CD8-positive, alpha-beta memory T cell (primary cell): ENCODE measurements around the gene SLC39A12. TPM values are rescaled to one million over a fixed set of nuclear protein-coding genes. Genes with fewer than 3 reads are reported as not detected.

ENCODE experiments used
- CTCF ChIA-PET: fragments of 350-600 bp; sonication (Branson Sonifier 250); formaldehyde crosslinking; loops from one replicate; lab custom pipeline; 2021; ENCODE audit warnings: antibody characterized with exemption; lab: Charles Lee
- POLR2A ChIA-PET: fragments of 350-600 bp; sonication (Branson Sonifier 250); formaldehyde crosslinking; loops from one replicate; lab custom pipeline; 2021; ENCODE audit warnings: antibody characterized with exemption; lab: Charles Lee
- DNase-seq, 5 donors: peaks; one replicate each; pipeline versions ENCODE4 v3.0.0 to v3.0.0-alpha.2; 2020 to 2022; ENCODE audit warnings: mixed read lengths in 1 of 5
- H3K27ac ChIP-seq: one replicate; pipeline ENCODE4 v1.7.0; 2013; ENCODE audit warnings: low read depth, mild to moderate bottlenecking, low read length, moderate library complexity
- H3K27me3 ChIP-seq: 2 replicates; pipeline ENCODE4 v1.7.0; 2013; ENCODE audit warnings: low read length, mild to moderate bottlenecking; ENCODE audit not compliant: insufficient read depth, poor library complexity, severe bottlenecking
- H3K36me3 ChIP-seq: 2 replicates; pipeline ENCODE4 v1.7.0; 2013; ENCODE audit warnings: mild to moderate bottlenecking, low read length, moderate library complexity; ENCODE audit not compliant: insufficient read depth
- H3K4me1 ChIP-seq: 2 replicates; pipeline ENCODE4 v1.7.0; 2013; ENCODE audit warnings: mild to moderate bottlenecking, low read length, moderate library complexity; ENCODE audit not compliant: insufficient read depth
- H3K4me3 ChIP-seq: 2 replicates; pipeline ENCODE4 v1.7.0; 2013; ENCODE audit warnings: mild to moderate bottlenecking, low read length
- H3K9me3 ChIP-seq: 2 replicates; pipeline ENCODE4 v1.7.0; 2013; ENCODE audit warnings: mild to moderate bottlenecking, low read length
- H3K27ac Mint-ChIP-seq, 8 donors: one replicate each; pipeline ENCODE4 v1.8.0; 2020 to 2021; ENCODE audit warnings: mixed read lengths in 8 of 8, mild to moderate bottlenecking in 6 of 8, inconsistent platforms in 3 of 8, moderate library complexity in 3 of 8
- H3K27me3 Mint-ChIP-seq, 2 donors: one replicate each; pipeline ENCODE4 v1.8.0; 2020 to 2021; ENCODE audit warnings: mixed read lengths in 2 of 2, mild to moderate bottlenecking in 1 of 2, moderate library complexity in 1 of 2
- H3K36me3 Mint-ChIP-seq, 3 donors: one replicate each; pipeline ENCODE4 v1.8.0; 2020 to 2021; ENCODE audit warnings: mixed read lengths in 3 of 3, inconsistent platforms in 1 of 3, mild to moderate bottlenecking in 1 of 3
- H3K4me1 Mint-ChIP-seq, 3 donors: one replicate each; pipeline ENCODE4 v1.8.0; 2020 to 2021; ENCODE audit warnings: mixed read lengths in 3 of 3, inconsistent platforms in 1 of 3, mild to moderate bottlenecking in 1 of 3
- H3K4me3 Mint-ChIP-seq, 7 donors: one replicate each; pipeline ENCODE4 v1.8.0; 2020 to 2021; ENCODE audit warnings: mixed read lengths in 7 of 7, mild to moderate bottlenecking in 6 of 7, moderate library complexity in 4 of 7, inconsistent platforms in 2 of 7
- H3K9me3 Mint-ChIP-seq, 5 donors: one replicate each; pipeline ENCODE4 v1.8.0; 2020 to 2022; ENCODE audit warnings: mixed read lengths in 5 of 5, mild to moderate bottlenecking in 3 of 5, moderate library complexity in 2 of 5, inconsistent platforms in 1 of 5
- polyA plus RNA-seq: library from polyadenylated mRNA; unstranded; fragments of 300-500 nt; fragmentation: Illumina TruSeq; gene quantifications from one replicate; pipeline ENCODE4 v1.2.3, GENCODE V29; 2021
- total RNA-seq, 2 experiments: library from RNA; stranded (reverse); gene quantifications; one replicate each; pipeline ENCODE4 v1.2.3, GENCODE V29; 2021

Gene SLC39A12
- total and polyA plus RNA-seq, 3 experiments from 2014 or later: not detected

DNA sequence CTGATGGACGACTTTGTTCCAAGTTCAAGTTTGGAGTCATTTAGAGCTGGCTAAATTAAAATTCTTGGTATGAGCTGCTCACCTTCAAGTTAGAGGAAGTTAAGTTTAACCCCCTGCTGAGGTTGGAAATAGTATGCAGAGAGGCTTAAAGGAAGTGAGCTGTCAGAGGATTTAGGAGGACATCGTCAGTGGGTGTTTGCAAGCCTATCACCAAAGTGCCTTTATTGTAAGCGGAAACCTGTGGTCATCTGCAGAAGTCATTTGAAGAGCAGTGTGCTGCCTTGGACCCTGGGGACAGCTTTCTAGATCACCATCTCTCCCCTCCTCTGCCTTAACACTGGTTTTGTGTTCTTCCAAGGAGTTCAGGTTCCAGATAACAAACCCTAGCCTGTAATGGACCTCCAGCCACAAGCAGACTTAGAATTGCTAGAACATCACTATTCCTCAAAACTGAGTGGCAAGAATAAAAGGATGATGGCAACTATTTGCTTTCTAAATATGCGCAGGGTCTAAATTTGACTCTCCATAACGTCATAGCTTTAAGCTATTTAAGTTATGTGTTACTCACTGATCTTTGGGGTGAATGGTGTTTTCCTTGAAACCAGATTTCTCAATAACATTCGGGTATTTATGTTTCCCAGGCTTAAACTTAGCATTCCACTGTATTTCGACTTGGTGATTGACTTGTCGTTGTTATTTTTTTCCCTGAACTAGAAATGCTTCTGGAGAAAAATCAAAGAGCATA is 93.4 kb downstream of the SLC39A12 start:
- no peaks in the 10 kb centered on the region for H3K9me3 ChIP-seq
- no peaks in the 10 kb centered on the region for H3K36me3 Mint-ChIP-seq
- H3K4me3 ChIP-seq: no peak overlapping the region
- H3K9me3 Mint-ChIP-seq: peaks cover 0 to 6% (median 0%) of the 10 kb centered on the region in 5 donors
- no peaks in the 10 kb centered on the region for H3K4me1 Mint-ChIP-seq
- no peak overlapping the region for H3K27ac ChIP-seq
- ChIA-PET CTCF (no interaction called here), POLR2A (no interaction called here)
- no peaks in the 10 kb centered on the region for H3K36me3 ChIP-seq
- H3K27me3 Mint-ChIP-seq: peaks cover 0 to 6% of the 10 kb centered on the region in 2 donors
- H3K27ac Mint-ChIP-seq: no peak overlapping the region
- no peak for DNase-seq
- no peaks in the 10 kb centered on the region for H3K4me1 ChIP-seq
- H3K27me3 ChIP-seq: no peaks in the 10 kb centered on the region
- H3K4me3 Mint-ChIP-seq: no peak overlapping the region

DNA sequence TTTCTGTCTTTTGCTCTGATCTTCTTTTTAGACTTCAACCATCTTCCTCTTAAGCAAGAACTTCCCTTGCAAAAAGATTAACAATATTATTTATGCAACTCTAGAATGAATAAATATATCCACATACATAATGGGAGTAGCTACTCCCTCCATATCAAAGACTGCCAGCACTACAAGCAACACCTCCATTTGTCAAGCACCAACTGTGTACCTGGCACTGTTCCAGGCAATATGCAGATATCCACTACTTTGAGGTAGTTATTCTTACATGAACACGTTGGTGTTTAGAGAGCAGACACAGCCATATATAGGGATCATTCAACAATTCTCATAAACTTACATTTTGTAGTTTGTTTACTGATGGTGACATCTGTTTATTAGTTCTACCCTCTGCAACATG is 104.9 kb downstream of the SLC39A12 start:
- Histone ChIP-seq H3K27me3 (no peaks in the 10 kb centered on the region), H3K4me1 (no peaks in the 10 kb centered on the region), H3K4me3 (no peak overlapping the region), H3K9me3 (no peaks in the 10 kb centered on the region), H3K27ac (no peak overlapping the region), H3K36me3 (no peaks in the 10 kb centered on the region)
- CTCF ChIA-PET: no interaction called here
- Mint-ChIP-seq H3K4me1 (no peaks in the 10 kb centered on the region), H3K9me3 (peaks cover 0 to 8% (median 4%) of the 10 kb centered on the region in 5 donors), H3K4me3 (no peak overlapping the region), H3K27me3 (no peaks in the 10 kb centered on the region), H3K27ac (no peak overlapping the region), H3K36me3 (peaks cover 0 to 4% (median 0%) of the 10 kb centered on the region in 3 donors)
- no peak for DNase-seq
- POLR2A ChIA-PET: no interaction called here

DNA sequence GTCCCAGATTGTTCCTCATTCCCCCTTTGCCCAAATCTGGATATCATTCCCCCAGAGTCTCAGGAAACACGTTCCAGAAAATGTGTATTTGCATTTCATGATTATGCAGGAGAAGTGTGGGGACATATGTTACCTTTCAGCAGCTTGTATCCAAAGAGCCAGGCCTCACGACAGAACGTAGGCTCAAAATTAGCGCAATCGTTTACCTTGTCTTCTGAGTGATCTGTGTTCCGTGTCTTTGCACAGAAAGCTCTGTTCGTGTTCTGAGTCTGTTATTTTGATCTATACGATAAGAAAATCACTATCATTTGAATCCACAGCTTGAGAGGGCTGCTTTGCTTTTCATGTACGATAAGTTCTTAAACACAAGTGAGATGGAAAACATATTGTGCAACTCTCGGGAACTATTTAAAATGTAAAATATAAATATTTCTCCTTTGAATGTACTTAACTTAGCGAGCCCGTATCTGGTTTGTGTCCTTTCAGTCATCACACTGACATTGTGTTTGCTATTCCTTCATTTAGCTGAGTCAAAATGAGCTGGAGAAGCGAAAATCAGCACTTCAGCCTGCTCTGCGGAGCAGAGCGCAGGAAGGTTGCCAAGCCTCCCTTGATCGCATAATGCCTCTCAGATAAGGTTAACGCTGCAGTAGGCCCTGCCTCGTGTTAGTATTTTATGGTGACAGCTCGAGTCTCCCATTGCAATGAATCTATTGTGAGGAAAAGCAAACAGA is 108.3 kb downstream of the SLC39A12 start:
- Histone ChIP-seq H3K4me3 (no peak overlapping the region), H3K27me3 (no peaks in the 10 kb centered on the region), H3K36me3 (no peaks in the 10 kb centered on the region), H3K9me3 (no peaks in the 10 kb centered on the region), H3K4me1 (no peaks in the 10 kb centered on the region), H3K27ac (no peak overlapping the region)
- ChIA-PET CTCF (no interaction called here), POLR2A (no interaction called here)
- Mint-ChIP-seq H3K4me3 (no peak overlapping the region), H3K9me3 (peaks cover 0 to 11% (median 4%) of the 10 kb centered on the region in 5 donors), H3K4me1 (no peaks in the 10 kb centered on the region), H3K36me3 (peaks cover 0 to 4% (median 0%) of the 10 kb centered on the region in 3 donors), H3K27me3 (no peaks in the 10 kb centered on the region), H3K27ac (no peak overlapping the region)
- no peak for DNase-seq

DNA sequence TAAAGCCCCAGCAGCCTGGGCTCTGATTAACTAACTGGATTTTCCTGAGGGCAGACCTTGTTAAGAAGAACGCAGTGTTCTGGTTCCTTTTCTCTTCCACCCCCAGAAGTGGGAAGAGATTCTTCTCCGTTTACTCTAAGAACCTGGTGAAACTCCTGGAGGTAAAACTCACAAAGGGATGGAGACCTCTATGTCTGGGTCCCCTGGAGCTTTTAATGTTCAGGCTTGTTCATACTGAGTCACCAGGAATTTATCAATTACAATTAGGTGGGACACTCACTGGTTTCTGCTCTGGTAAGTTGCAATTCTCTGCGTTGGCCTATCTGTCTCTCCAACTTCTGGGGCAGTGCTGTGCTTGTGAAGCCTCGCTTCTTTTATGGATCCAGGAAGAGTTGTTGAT is 115.2 kb downstream of the SLC39A12 start:
- no peak overlapping the region for H3K4me3 Mint-ChIP-seq
- Histone ChIP-seq H3K36me3 (no peaks in the 10 kb centered on the region), H3K9me3 (no peaks in the 10 kb centered on the region), H3K27me3 (no peaks in the 10 kb centered on the region), H3K4me1 (no peaks in the 10 kb centered on the region), H3K4me3 (no peak overlapping the region), H3K27ac (no peak overlapping the region)
- H3K9me3 Mint-ChIP-seq: peaks cover 0 to 14% (median 4%) of the 10 kb centered on the region in 5 donors
- H3K36me3 Mint-ChIP-seq: no peaks in the 10 kb centered on the region
- no peaks in the 10 kb centered on the region for H3K27me3 Mint-ChIP-seq
- no peaks in the 10 kb centered on the region for H3K4me1 Mint-ChIP-seq
- no peak overlapping the region for H3K27ac Mint-ChIP-seq
- ChIA-PET CTCF (no interaction called here), POLR2A (no interaction called here)
- no peak for DNase-seq

DNA sequence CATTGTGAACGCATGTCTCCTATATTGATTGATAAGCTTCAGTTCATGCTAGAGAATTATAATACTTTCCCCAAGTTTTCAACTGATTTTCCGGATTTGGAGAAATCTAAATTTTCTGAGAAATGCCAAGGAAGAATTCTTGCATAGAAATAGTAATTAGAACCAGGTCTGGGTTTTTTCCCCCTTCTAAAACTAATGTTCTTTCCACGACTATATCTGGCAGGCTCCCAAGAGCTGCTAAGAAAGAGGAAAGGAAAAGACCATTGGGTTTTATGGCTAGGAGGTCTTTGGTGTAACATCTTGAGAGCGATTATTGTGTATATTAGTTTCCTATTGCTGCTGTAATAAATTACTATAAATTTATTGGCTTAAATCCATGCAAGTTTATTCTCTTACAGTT is 116.7 kb downstream of the SLC39A12 start:
- Histone ChIP-seq H3K27ac (no peak overlapping the region), H3K4me1 (no peaks in the 10 kb centered on the region), H3K4me3 (no peak overlapping the region), H3K36me3 (no peaks in the 10 kb centered on the region), H3K27me3 (no peaks in the 10 kb centered on the region), H3K9me3 (no peaks in the 10 kb centered on the region)
- no peaks in the 10 kb centered on the region for H3K4me1 Mint-ChIP-seq
- H3K9me3 Mint-ChIP-seq: peaks cover 0 to 14% (median 4%) of the 10 kb centered on the region in 5 donors
- ChIA-PET POLR2A (no interaction called here), CTCF (no interaction called here)
- no peak overlapping the region for H3K27ac Mint-ChIP-seq
- peaks cover 0 to 3% of the 10 kb centered on the region in 2 donors for H3K27me3 Mint-ChIP-seq
- no peak overlapping the region for H3K4me3 Mint-ChIP-seq
- no peaks in the 10 kb centered on the region for H3K36me3 Mint-ChIP-seq
- no peak for DNase-seq

DNA sequence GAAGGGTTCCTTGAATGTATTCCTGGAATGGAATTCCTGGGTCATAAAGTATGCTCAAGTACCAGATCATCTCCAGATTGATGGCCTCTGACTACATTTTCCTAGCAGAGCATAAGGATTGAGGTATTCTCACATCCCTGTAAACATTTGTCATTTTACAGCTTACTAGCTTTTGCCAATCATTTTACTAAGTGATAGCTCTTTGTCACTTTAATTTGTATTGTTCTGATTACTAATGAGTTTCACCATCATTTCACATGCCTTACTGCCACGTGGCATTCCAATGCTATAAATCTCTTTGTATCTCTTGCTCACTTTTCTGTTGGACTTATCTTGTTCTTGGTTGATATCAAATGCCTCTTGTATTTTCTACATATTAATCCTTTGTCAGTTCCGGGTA is 119.9 kb downstream of the SLC39A12 start:
- Histone ChIP-seq H3K9me3 (no peaks in the 10 kb centered on the region), H3K36me3 (no peaks in the 10 kb centered on the region), H3K4me1 (no peaks in the 10 kb centered on the region), H3K4me3 (no peak overlapping the region), H3K27me3 (no peaks in the 10 kb centered on the region), H3K27ac (no peak overlapping the region)
- no peaks in the 10 kb centered on the region for H3K36me3 Mint-ChIP-seq
- peaks cover 0 to 3% of the 10 kb centered on the region in 2 donors for H3K27me3 Mint-ChIP-seq
- no peak for DNase-seq
- no peak overlapping the region for H3K27ac Mint-ChIP-seq
- ChIA-PET POLR2A (no interaction called here), CTCF (no interaction called here)
- H3K4me3 Mint-ChIP-seq: no peak overlapping the region
- H3K9me3 Mint-ChIP-seq: peaks cover 0 to 3% (median 0%) of the 10 kb centered on the region in 5 donors
- H3K4me1 Mint-ChIP-seq: no peaks in the 10 kb centered on the region

DNA sequence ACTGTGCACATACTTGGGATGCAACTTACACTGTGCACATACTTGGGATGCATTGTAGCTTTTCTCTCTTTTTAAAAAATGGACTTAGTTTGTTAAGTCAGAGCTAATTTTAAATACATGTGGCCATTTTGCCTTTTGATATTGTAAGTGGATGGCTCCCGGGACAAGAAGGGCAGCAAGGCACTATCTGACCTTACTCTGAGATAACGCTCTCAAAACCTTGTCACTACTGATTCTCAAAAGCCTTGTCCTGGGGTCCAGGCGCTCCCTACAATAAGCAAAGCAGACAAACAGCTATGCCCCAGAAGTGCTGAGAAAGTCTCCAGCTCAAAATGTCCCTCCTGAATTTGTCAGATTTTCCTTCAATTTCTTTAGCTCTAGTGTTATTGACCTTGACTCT is 121.6 kb downstream of the SLC39A12 start:
- DNase-seq: no peak
- Histone ChIP-seq H3K9me3 (no peaks in the 10 kb centered on the region), H3K27me3 (no peaks in the 10 kb centered on the region), H3K36me3 (no peaks in the 10 kb centered on the region), H3K27ac (no peak overlapping the region), H3K4me1 (no peaks in the 10 kb centered on the region), H3K4me3 (no peak overlapping the region)
- H3K27ac Mint-ChIP-seq: no peak overlapping the region
- no peaks in the 10 kb centered on the region for H3K36me3 Mint-ChIP-seq
- ChIA-PET CTCF (no interaction called here), POLR2A (no interaction called here)
- peaks cover 0 to 3% (median 0%) of the 10 kb centered on the region in 5 donors for H3K9me3 Mint-ChIP-seq
- H3K4me1 Mint-ChIP-seq: no peaks in the 10 kb centered on the region
- H3K27me3 Mint-ChIP-seq: peaks cover 0 to 3% of the 10 kb centered on the region in 2 donors
- H3K4me3 Mint-ChIP-seq: no peak overlapping the region

DNA sequence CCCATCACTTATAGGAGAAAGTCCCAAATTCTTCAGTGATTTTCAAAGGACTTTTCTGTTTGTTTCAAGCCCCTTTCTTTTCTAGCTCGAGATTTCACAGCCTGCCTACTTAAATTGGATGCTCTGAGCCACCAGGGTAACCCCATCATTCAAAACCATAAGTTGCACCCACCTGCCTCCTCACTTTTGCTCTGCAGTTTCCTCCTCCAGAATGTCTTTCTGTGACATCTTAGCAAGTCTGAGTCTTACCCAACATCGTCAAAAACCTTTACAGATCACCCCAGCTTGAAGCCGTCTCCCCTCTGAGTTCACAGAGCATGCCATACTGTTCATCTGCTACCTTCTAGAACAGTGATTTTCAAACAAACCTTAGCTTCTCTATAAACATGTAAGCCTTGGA is 124.2 kb downstream of the SLC39A12 start:
- Mint-ChIP-seq H3K9me3 (no peaks in the 10 kb centered on the region), H3K27me3 (peaks cover 3% of the 10 kb centered on the region in 2 donors), H3K4me3 (no peak overlapping the region), H3K27ac (no peak overlapping the region), H3K4me1 (no peaks in the 10 kb centered on the region), H3K36me3 (no peaks in the 10 kb centered on the region)
- Histone ChIP-seq H3K4me1 (no peaks in the 10 kb centered on the region), H3K9me3 (no peaks in the 10 kb centered on the region), H3K27me3 (no peaks in the 10 kb centered on the region), H3K36me3 (no peaks in the 10 kb centered on the region), H3K4me3 (no peak overlapping the region), H3K27ac (no peak overlapping the region)
- CTCF ChIA-PET: no interaction called here
- POLR2A ChIA-PET: no interaction called here
- DNase-seq: no peak
